Measurements from ENCODE around the gene SMAD7. TPM values are rescaled to one million over a fixed set of nuclear protein-coding genes. Genes with fewer than 3 reads are reported as not detected.

SMAD7 gene
- total RNA-seq, 5 donors from 2014 or later (not counting 1 experiment from before 2014, with no cell fraction given) = 28.5 to 138 (median 57.7) TPM

DNA sequence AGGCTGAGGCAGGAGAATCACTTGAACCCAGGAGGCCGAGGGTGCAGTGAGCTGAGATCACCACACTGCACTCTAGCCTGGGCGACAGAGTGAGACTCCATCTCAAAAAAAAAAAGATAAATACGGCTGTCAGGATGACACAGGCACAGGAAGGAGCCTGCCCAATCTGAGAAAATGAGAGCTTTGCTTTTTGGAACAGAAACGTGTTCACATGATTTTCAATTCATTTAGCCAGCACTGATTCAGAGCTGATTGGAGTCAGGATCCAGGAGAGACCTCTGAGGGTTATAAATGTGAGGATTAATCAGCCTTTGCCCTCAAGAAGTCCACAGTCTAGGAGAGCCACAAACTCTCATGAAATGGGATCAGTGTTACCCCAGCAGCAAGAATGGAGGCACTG lies 6.9 kb upstream of the SMAD7 start:
- no peaks in the 10 kb centered on the region for H3K9me3 Mint-ChIP-seq
- H3K36me3 Mint-ChIP-seq = no peaks in the 10 kb centered on the region
- no peak overlapping the region for H3K4me3 Mint-ChIP-seq
- Histone ChIP-seq H3K27ac (ENCODE audit: low read length) (no peak overlapping the region), H3K9me3 (no peaks in the 10 kb centered on the region), H3K27me3 (replicated peaks in 1 of 2; ENCODE audit: control insufficient read depth in 2 of 2, extremely low read depth in 1 of 2, insufficient read depth in 2 of 2, low read length in 1 of 2) (no peaks in the 10 kb centered on the region), H3K4me1 (ENCODE audit: control insufficient read depth in 1 of 2, extremely low read depth in 1 of 2, insufficient read depth in 2 of 2, low read length in 2 of 2) (peaks cover 0 to 21% of the 10 kb centered on the region in 2 experiments), H3K36me3 (ENCODE audit: control insufficient read depth in 2 of 2, extremely low read depth in 1 of 2, insufficient read depth in 1 of 2, low read length in 1 of 2) (no peaks in the 10 kb centered on the region), H3K4me3 (ENCODE audit: control insufficient read depth in 1 of 2, extremely low read depth in 1 of 2, low read length in 1 of 2) (no peak overlapping the region)
- no peak overlapping the region for H3K27ac Mint-ChIP-seq
- no peaks in the 10 kb centered on the region for H3K27me3 Mint-ChIP-seq
- H3K4me1 Mint-ChIP-seq = peaks cover 22 to 35% (median 33%) of the 10 kb centered on the region in 3 donors
- CTCF ChIA-PET = interaction anchor here in 1 of 2 donors (0.7 kb wide), 1 partner anchor 852 kb away, joined by 3 read pairs; no protein-coding TSS in a partner anchor
- ATAC-seq (replicated peaks in 1 of 4) (no peak), DNase-seq (no peak)
- 59% methylated on average over 3 of the region's 4 CpGs for WGBS (ENCODE audit: insufficient coverage)
- POLR2A ChIA-PET = interaction anchor here in 1 of 2 donors (0.7 kb wide), 1 partner anchor 184 kb away, joined by 4 read pairs; no protein-coding TSS in a partner anchor

- Mint-ChIP-seq H3K27ac (no peak overlapping the region), H3K27me3 (no peaks in the 10 kb centered on the region), H3K4me3 (no peak overlapping the region), H3K9me3 (no peaks in the 10 kb centered on the region), H3K36me3 (no peaks in the 10 kb centered on the region), H3K4me1 (peaks cover 25 to 31% (median 30%) of the 10 kb centered on the region in 3 donors)
- H3K4me3 ChIP-seq (ENCODE audit: control insufficient read depth in 1 of 2, extremely low read depth in 1 of 2, low read length in 1 of 2) = no peak overlapping the region
- CTCF ChIA-PET = no interaction called here
- no peaks in the 10 kb centered on the region for H3K9me3 ChIP-seq
- POLR2A ChIA-PET = no interaction called here
- H3K36me3 ChIP-seq (ENCODE audit: control insufficient read depth in 2 of 2, extremely low read depth in 1 of 2, insufficient read depth in 1 of 2, low read length in 1 of 2) = no peaks in the 10 kb centered on the region
- ATAC-seq (replicated peaks in 1 of 4) = no peak
- H3K27ac ChIP-seq (ENCODE audit: low read length) = no peak overlapping the region
- 82% methylated on average over 7 of the region's 8 CpGs for WGBS (ENCODE audit: insufficient coverage)
- no peak for DNase-seq
- peaks cover 0 to 26% of the 10 kb centered on the region in 2 experiments for H3K4me1 ChIP-seq (ENCODE audit: control insufficient read depth in 1 of 2, extremely low read depth in 1 of 2, insufficient read depth in 2 of 2, low read length in 2 of 2)
- H3K27me3 ChIP-seq (replicated peaks in 1 of 2; ENCODE audit: control insufficient read depth in 2 of 2, extremely low read depth in 1 of 2, insufficient read depth in 2 of 2, low read length in 1 of 2) = no peaks in the 10 kb centered on the region
Measured at GRCh38 chr18:48957136-48957535, 6.4 kb upstream of the SMAD7 start.

- Mint-ChIP-seq H3K27me3 (no peaks in the 10 kb centered on the region), H3K4me3 (no peak overlapping the region), H3K27ac (peak overlapping the region; percentile 76 to 87), H3K9me3 (no peaks in the 10 kb centered on the region), H3K4me1 (peaks cover 28 to 31% (median 31%) of the 10 kb centered on the region in 3 donors), H3K36me3 (no peaks in the 10 kb centered on the region)
- ChIA-PET CTCF (no interaction called here), POLR2A (no interaction called here)
- DNase-seq = no peak
- no peaks in the 10 kb centered on the region for H3K27me3 ChIP-seq (replicated peaks in 1 of 2; ENCODE audit: control insufficient read depth in 2 of 2, extremely low read depth in 1 of 2, insufficient read depth in 2 of 2, low read length in 1 of 2)
- ATAC-seq (replicated peaks in 1 of 4) = no peak
- H3K4me3 ChIP-seq (ENCODE audit: control insufficient read depth in 1 of 2, extremely low read depth in 1 of 2, low read length in 1 of 2) = no peak overlapping the region
- no peaks in the 10 kb centered on the region for H3K9me3 ChIP-seq
- no peak overlapping the region for H3K27ac ChIP-seq (ENCODE audit: low read length)
- no CpG with 5 or more reads among the region's 1 CpG for WGBS (ENCODE audit: insufficient coverage)
- no peaks in the 10 kb centered on the region for H3K36me3 ChIP-seq (ENCODE audit: control insufficient read depth in 2 of 2, extremely low read depth in 1 of 2, insufficient read depth in 1 of 2, low read length in 1 of 2)
- peaks cover 0 to 26% of the 10 kb centered on the region in 2 experiments for H3K4me1 ChIP-seq (ENCODE audit: control insufficient read depth in 1 of 2, extremely low read depth in 1 of 2, insufficient read depth in 2 of 2, low read length in 2 of 2)
Measured at GRCh38 chr18:48956356-48956755, 5.6 kb upstream of the SMAD7 start.

GRCh38 chr18:48955830-48956261 lies 5.1 kb upstream of the SMAD7 start:
- no peaks in the 10 kb centered on the region for H3K27me3 ChIP-seq (replicated peaks in 1 of 2; ENCODE audit: control insufficient read depth in 2 of 2, extremely low read depth in 1 of 2, insufficient read depth in 2 of 2, low read length in 1 of 2)
- Mint-ChIP-seq H3K4me1 (peaks cover 28 to 31% (median 31%) of the 10 kb centered on the region in 3 donors), H3K27me3 (no peaks in the 10 kb centered on the region), H3K4me3 (peak overlapping the region in 1 of 3 donors; percentile 17), H3K27ac (peak overlapping the region; percentile 76 to 87), H3K9me3 (no peaks in the 10 kb centered on the region), H3K36me3 (no peaks in the 10 kb centered on the region)
- H3K9me3 ChIP-seq = no peaks in the 10 kb centered on the region
- H3K36me3 ChIP-seq (ENCODE audit: control insufficient read depth in 2 of 2, extremely low read depth in 1 of 2, insufficient read depth in 1 of 2, low read length in 1 of 2) = no peaks in the 10 kb centered on the region
- CTCF ChIA-PET = interaction anchor here (0.5 to 0.6 kb wide), 2 partner anchors 16 to 504 kb away, joined by 3 to 5 read pairs; no protein-coding TSS in a partner anchor
- ATAC-seq (replicated peaks in 1 of 4) = no peak
- POLR2A ChIA-PET = no interaction called here
- peak in 1 of 35 experiments; percentile 48 for DNase-seq
- H3K4me1 ChIP-seq (ENCODE audit: control insufficient read depth in 1 of 2, extremely low read depth in 1 of 2, insufficient read depth in 2 of 2, low read length in 2 of 2) = peaks cover 0 to 26% of the 10 kb centered on the region in 2 experiments
- 50% methylated on average over 2 of the region's 7 CpGs for WGBS (ENCODE audit: insufficient coverage)
- peak overlapping the region; percentile 46 for H3K27ac ChIP-seq (ENCODE audit: low read length)
- no peak overlapping the region for H3K4me3 ChIP-seq (ENCODE audit: control insufficient read depth in 1 of 2, extremely low read depth in 1 of 2, low read length in 1 of 2)

GRCh38 chr18:48954886-48955819 lies 4.4 kb upstream of the SMAD7 start:
- Mint-ChIP-seq H3K27me3 (no peaks in the 10 kb centered on the region), H3K27ac (peak overlapping the region; percentile 76 to 87), H3K9me3 (no peaks in the 10 kb centered on the region), H3K4me1 (peaks cover 28 to 31% (median 31%) of the 10 kb centered on the region in 3 donors), H3K4me3 (no peak overlapping the region), H3K36me3 (no peaks in the 10 kb centered on the region)
- no peak for DNase-seq
- ATAC-seq (replicated peaks in 1 of 4) = no peak
- Histone ChIP-seq H3K4me3 (ENCODE audit: control insufficient read depth in 1 of 2, extremely low read depth in 1 of 2, low read length in 1 of 2) (no peak overlapping the region), H3K27me3 (replicated peaks in 1 of 2; ENCODE audit: control insufficient read depth in 2 of 2, extremely low read depth in 1 of 2, insufficient read depth in 2 of 2, low read length in 1 of 2) (no peaks in the 10 kb centered on the region), H3K36me3 (ENCODE audit: control insufficient read depth in 2 of 2, extremely low read depth in 1 of 2, insufficient read depth in 1 of 2, low read length in 1 of 2) (no peaks in the 10 kb centered on the region), H3K27ac (ENCODE audit: low read length) (peak overlapping the region; percentile 46), H3K4me1 (ENCODE audit: control insufficient read depth in 1 of 2, extremely low read depth in 1 of 2, insufficient read depth in 2 of 2, low read length in 2 of 2) (peaks cover 0 to 26% of the 10 kb centered on the region in 2 experiments), H3K9me3 (no peaks in the 10 kb centered on the region)
- WGBS (ENCODE audit: insufficient coverage) = 98% methylated on average over 5 of the region's 14 CpGs
- CTCF ChIA-PET = interaction anchor here (0.5 to 0.7 kb wide), 5 partner anchors 15 to 504 kb away, joined by 3 to 11 read pairs (median 5); no protein-coding TSS in a partner anchor
- POLR2A ChIA-PET = interaction anchor here in 1 of 2 donors (0.6 to 0.7 kb wide), 3 partner anchors 25 to 96 kb away, joined by 5 to 10 read pairs (median 8); no protein-coding TSS in a partner anchor

DNA sequence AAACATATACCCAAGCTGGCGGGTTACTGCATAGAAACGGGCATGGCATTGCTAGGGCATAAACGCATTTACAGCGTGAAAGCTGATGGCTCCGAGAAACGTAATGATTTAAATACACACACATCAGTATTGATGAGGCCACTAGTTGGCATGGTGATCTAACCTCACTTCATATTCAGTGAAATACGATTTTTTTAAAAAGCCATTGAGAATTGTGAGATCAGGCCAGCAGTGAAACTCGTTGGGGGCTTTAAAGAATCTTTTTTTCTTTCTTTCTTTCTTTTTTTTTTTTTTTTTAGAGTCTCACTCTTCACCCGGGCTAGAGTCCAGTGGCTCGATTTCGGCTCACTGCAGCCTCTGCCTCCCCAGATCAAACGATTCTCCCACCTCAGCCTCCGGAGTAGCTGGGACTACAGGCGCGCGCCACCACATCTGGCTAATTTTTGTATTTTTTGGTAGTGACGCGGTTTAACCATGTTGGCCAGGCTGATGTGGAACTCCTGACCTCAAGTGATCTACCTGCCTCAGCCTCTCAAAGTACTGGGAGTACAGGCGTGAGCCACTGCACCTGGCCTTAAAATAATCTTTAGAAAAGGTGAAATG lies 2.4 kb upstream of the SMAD7 start:
- peak overlapping the region; percentile 96 for H3K27ac ChIP-seq (ENCODE audit: low read length)
- 70% methylated on average over 7 of the region's 19 CpGs for WGBS (ENCODE audit: insufficient coverage)
- Mint-ChIP-seq H3K4me1 (peaks cover 32 to 38% (median 32%) of the 10 kb centered on the region in 3 donors), H3K27ac (peak overlapping the region; percentile 58 to 99), H3K9me3 (no peaks in the 10 kb centered on the region), H3K4me3 (peak overlapping the region; percentile 85 to 94 (median 89)), H3K36me3 (peaks cover 3% of the 10 kb centered on the region), H3K27me3 (no peaks in the 10 kb centered on the region)
- DNase-seq (peak in 2 of 35 experiments; percentile 34 to 39), ATAC-seq (replicated peaks in 1 of 4) (peak in 1 of 4 experiments; percentile 26)
- peak overlapping the region in 1 of 2 donors; percentile 85 for H3K4me3 ChIP-seq (ENCODE audit: control insufficient read depth in 1 of 2, extremely low read depth in 1 of 2, low read length in 1 of 2)
- H3K9me3 ChIP-seq = no peaks in the 10 kb centered on the region
- ChIA-PET POLR2A (interaction anchor here (0.6 to 3.1 kb wide), 6 partner anchors 12 to 85 kb away, joined by 3 to 22 read pairs (median 4); no protein-coding TSS in a partner anchor), CTCF (interaction anchor here in 1 of 2 donors (1.1 to 2.8 kb wide), 3 partner anchors 10 to 23 kb away, joined by 4 to 9 read pairs (median 9); no protein-coding TSS in a partner anchor)
- peaks cover 0 to 37% of the 10 kb centered on the region in 2 experiments for H3K4me1 ChIP-seq (ENCODE audit: control insufficient read depth in 1 of 2, extremely low read depth in 1 of 2, insufficient read depth in 2 of 2, low read length in 2 of 2)
- peaks cover 0 to 7% of the 10 kb centered on the region in 2 experiments for H3K27me3 ChIP-seq (replicated peaks in 1 of 2; ENCODE audit: control insufficient read depth in 2 of 2, extremely low read depth in 1 of 2, insufficient read depth in 2 of 2, low read length in 1 of 2)
- no peaks in the 10 kb centered on the region for H3K36me3 ChIP-seq (ENCODE audit: control insufficient read depth in 2 of 2, extremely low read depth in 1 of 2, insufficient read depth in 1 of 2, low read length in 1 of 2)

All from T-cell (primary cell).